Measurements from ENCODE around the gene LRRC26. TPM values are rescaled to one million over a fixed set of nuclear protein-coding genes. Genes with fewer than 3 reads are reported as not detected.

Gene LRRC26
- total and polyA plus RNA-seq, 2 of the 13 experiments (the other 11 are each of a cell fraction or from before 2014, with no cell fraction given): not detected

DNA sequence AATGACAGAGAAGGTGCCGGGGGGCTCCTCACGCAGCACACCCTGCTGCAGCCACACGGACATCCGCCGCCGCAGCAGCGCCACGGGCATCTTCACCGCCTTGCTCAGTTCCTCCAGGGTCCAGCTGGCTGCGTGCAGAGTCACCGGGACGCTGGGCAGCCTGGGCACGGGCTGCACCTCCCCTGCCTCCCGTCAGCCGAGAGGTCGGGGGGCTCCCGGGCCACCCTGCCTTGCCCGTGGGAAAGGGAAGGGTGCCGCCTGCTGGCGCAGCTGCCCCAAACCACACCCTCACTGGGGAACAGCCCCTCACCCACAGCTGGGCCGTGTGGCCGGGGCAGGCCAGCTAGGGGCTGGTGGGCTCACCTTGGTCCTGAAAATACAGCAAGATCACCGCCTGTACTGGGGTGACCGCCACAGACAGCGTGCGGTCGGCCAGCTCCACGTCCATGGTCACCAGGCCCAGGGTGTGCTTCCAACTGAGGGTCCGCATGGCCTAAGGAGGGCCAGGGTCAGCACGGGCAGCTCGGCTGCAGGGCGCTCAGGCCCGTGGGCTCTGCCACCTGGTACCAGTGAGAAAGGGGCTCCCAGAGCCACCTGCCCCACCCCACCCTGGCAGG is 5.6 kb upstream of the LRRC26 start (continued):
- TF ChIP-seq AKAP8 (CRISPR knock-in tag; IDR thresholded peaks at IDR 0.05) (0 out of 2 replicates have a peak, but pooled peaks have one; percentile 32), SSRP1 (CRISPR knock-in tag; IDR thresholded peaks at IDR 0.05) (no peak), ZNF138 (CRISPR knock-in tag; IDR thresholded peaks at IDR 0.05; ENCODE audit: low read depth) (no peak)

DNA sequence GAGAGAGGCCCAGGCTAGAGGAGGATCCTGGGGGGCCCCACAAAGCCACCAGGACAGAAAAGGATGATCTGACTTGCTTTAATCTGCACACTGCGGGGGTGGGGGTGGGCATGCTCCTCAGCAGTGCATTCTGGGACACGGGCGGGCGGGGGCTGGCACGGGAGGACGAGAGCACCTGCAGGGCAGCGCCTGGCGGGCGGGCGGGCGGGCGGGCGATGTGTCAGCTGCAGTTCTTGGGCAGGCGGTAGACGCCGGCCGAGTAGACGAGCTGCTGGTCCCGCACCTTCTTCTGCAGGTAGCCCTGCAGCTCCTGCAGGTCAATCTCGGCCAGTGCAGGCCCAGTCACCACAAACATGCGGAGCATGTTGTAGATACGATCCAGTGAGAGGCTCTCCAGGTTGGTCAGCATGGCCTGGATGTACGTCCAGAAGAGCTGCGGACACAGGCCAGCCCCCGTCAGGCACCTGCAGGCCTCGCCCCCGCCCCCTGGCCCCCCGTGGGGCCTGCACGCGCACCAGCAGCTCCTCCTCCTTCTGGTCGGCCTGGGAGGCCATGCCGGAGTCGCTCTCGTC is 5.0 kb upstream of the LRRC26 start:
- ChIA-PET POLR2A (no interaction called here), CTCF (ENCODE audit: low intra/inter-chr PET ratio, low total read pairs) (no interaction called here)
- intact Hi-C loops (cut with micrococcal nuclease; ENCODE audit: unreplicated experiment): loop anchor here (10.0 kb wide), 1 partner anchor 60 kb away; the partner anchor contains the start of gene DPP7
- H3K9ac ChIP-seq (ENCODE audit: insufficient read depth, low read depth, low read length): no peak overlapping the region
- H2AFZ ChIP-seq (ENCODE audit: low read length): no peak overlapping the region
- H3K9me3 ChIP-seq (ENCODE audit: low read length): no peaks in the 10 kb centered on the region
- no peaks in the 10 kb centered on the region for H4K20me1 ChIP-seq (ENCODE audit: insufficient read depth, low read length)
- H3K4me1 ChIP-seq (ENCODE audit: insufficient read depth, low read length): peaks cover 7% of the 10 kb centered on the region; the same call in 1 of the 2 replicates
- in situ Hi-C loops (cut with HindIII; ENCODE audit: extremely low pct_ligation_motif_present, low pct_unique_long_range_greater_than_20kb): no loop called here
- ATAC-seq (no peak), FAIRE-seq (no peak), DNase-seq (ENCODE audit: low spot score) (no peak)
- H3K79me2 ChIP-seq (ENCODE audit: insufficient read depth, low read length): no peaks in the 10 kb centered on the region
- H3K4me3 ChIP-seq (replicated peaks in 1 of 3; ENCODE audit: insufficient read depth in 1 of 3, low read depth in 2 of 3, low read length in 3 of 3): no peak overlapping the region
- WGBS (ENCODE audit: low lambda C conversion rate): 96% methylated on average over 22 of the region's 34 CpGs
- H3K4me2 ChIP-seq (ENCODE audit: low read depth, low read length): no peak overlapping the region
- no peak overlapping the region for H3K27ac ChIP-seq (ENCODE audit: extremely low read length, insufficient read depth, low read length)
- BruUV-seq (replicated peaks): no TSS peak
- peaks cover under 1 to 1% of the 10 kb centered on the region in 2 experiments; a peak in 1 of 5 replicates for H3K36me3 ChIP-seq (replicated peaks in 1 of 2; ENCODE audit: control insufficient read depth in 1 of 2, insufficient read depth in 2 of 2, low read length in 2 of 2)
- H3K27me3 ChIP-seq (ENCODE audit: control insufficient read depth in 1 of 2, insufficient read depth in 2 of 2, low read length in 2 of 2): peaks cover 0 to 25% of the 10 kb centered on the region in 2 experiments; a peak in 3 of 5 replicates
- TF ChIP-seq TBX3 (IDR thresholded peaks at IDR 0.05; ENCODE audit: borderline replicate concordance) (no peak), ZKSCAN5 (CRISPR knock-in tag; IDR thresholded peaks at IDR 0.05) (no peak), ISX (CRISPR knock-in tag; conservative IDR thresholded peaks at IDR 0.05) (no peak)
- TF ChIP-seq, protein P1, sequence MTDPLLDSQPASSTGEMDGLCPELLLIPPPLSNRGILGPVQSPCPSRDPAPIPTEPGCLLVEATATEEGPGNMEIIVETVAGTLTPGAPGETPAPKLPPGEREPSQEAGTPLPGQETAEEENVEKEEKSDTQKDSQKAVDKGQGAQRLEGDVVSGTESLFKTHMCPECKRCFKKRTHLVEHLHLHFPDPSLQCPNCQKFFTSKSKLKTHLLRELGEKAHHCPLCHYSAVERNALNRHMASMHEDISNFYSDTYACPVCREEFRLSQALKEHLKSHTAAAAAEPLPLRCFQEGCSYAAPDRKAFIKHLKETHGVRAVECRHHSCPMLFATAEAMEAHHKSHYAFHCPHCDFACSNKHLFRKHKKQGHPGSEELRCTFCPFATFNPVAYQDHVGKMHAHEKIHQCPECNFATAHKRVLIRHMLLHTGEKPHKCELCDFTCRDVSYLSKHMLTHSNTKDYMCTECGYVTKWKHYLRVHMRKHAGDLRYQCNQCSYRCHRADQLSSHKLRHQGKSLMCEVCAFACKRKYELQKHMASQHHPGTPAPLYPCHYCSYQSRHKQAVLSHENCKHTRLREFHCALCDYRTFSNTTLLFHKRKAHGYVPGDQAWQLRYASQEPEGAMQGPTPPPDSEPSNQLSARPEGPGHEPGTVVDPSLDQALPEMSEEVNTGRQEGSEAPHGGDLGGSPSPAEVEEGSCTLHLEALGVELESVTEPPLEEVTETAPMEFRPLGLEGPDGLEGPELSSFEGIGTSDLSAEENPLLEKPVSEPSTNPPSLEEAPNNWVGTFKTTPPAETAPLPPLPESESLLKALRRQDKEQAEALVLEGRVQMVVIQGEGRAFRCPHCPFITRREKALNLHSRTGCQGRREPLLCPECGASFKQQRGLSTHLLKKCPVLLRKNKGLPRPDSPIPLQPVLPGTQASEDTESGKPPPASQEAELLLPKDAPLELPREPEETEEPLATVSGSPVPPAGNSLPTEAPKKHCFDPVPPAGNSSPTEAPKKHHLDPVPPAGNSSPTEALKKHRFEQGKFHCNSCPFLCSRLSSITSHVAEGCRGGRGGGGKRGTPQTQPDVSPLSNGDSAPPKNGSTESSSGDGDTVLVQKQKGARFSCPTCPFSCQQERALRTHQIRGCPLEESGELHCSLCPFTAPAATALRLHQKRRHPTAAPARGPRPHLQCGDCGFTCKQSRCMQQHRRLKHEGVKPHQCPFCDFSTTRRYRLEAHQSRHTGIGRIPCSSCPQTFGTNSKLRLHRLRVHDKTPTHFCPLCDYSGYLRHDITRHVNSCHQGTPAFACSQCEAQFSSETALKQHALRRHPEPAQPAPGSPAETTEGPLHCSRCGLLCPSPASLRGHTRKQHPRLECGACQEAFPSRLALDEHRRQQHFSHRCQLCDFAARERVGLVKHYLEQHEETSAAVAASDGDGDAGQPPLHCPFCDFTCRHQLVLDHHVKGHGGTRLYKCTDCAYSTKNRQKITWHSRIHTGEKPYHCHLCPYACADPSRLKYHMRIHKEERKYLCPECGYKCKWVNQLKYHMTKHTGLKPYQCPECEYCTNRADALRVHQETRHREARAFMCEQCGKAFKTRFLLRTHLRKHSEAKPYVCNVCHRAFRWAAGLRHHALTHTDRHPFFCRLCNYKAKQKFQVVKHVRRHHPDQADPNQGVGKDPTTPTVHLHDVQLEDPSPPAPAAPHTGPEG (CRISPR knock-in tag; IDR thresholded peaks at IDR 0.05): no peak
- TF ChIP-seq, protein P2, sequence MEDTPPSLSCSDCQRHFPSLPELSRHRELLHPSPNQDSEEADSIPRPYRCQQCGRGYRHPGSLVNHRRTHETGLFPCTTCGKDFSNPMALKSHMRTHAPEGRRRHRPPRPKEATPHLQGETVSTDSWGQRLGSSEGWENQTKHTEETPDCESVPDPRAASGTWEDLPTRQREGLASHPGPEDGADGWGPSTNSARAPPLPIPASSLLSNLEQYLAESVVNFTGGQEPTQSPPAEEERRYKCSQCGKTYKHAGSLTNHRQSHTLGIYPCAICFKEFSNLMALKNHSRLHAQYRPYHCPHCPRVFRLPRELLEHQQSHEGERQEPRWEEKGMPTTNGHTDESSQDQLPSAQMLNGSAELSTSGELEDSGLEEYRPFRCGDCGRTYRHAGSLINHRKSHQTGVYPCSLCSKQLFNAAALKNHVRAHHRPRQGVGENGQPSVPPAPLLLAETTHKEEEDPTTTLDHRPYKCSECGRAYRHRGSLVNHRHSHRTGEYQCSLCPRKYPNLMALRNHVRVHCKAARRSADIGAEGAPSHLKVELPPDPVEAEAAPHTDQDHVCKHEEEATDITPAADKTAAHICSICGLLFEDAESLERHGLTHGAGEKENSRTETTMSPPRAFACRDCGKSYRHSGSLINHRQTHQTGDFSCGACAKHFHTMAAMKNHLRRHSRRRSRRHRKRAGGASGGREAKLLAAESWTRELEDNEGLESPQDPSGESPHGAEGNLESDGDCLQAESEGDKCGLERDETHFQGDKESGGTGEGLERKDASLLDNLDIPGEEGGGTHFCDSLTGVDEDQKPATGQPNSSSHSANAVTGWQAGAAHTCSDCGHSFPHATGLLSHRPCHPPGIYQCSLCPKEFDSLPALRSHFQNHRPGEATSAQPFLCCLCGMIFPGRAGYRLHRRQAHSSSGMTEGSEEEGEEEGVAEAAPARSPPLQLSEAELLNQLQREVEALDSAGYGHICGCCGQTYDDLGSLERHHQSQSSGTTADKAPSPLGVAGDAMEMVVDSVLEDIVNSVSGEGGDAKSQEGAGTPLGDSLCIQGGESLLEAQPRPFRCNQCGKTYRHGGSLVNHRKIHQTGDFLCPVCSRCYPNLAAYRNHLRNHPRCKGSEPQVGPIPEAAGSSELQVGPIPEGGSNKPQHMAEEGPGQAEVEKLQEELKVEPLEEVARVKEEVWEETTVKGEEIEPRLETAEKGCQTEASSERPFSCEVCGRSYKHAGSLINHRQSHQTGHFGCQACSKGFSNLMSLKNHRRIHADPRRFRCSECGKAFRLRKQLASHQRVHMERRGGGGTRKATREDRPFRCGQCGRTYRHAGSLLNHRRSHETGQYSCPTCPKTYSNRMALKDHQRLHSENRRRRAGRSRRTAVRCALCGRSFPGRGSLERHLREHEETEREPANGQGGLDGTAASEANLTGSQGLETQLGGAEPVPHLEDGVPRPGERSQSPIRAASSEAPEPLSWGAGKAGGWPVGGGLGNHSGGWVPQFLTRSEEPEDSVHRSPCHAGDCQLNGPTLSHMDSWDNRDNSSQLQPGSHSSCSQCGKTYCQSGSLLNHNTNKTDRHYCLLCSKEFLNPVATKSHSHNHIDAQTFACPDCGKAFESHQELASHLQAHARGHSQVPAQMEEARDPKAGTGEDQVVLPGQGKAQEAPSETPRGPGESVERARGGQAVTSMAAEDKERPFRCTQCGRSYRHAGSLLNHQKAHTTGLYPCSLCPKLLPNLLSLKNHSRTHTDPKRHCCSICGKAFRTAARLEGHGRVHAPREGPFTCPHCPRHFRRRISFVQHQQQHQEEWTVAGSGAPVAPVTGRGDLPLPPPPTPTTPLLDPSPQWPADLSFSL (CRISPR knock-in tag; IDR thresholded peaks at IDR 0.05): no peak

Data from HepG2 (cell line).